ENCODE results near the gene SCGN.

The SCGN gene

DNA sequence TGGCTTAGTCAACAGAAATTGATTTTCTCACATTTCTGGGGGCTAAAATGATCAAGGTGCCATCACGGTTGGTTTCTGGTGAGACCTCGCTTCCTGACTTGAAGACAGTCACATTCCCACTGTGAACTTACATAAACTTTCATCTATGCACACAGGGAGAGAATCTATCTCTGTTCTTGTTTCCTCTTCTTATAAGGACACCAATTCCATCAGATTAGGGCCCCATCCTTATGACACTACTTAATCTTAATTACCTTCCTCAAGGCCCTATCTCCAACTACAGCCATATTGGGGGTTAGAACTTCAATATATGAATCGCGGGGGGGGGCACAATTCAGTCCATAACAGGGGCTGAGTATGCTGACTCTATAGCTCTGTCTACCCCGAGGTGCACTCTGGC is 10.6 kb upstream of the SCGN start:
- no peak for DNase-seq

- no peak for DNase-seq
Observed at GRCh38 chr6:25641940-25642666, 9.9 kb upstream of the SCGN start.

DNA sequence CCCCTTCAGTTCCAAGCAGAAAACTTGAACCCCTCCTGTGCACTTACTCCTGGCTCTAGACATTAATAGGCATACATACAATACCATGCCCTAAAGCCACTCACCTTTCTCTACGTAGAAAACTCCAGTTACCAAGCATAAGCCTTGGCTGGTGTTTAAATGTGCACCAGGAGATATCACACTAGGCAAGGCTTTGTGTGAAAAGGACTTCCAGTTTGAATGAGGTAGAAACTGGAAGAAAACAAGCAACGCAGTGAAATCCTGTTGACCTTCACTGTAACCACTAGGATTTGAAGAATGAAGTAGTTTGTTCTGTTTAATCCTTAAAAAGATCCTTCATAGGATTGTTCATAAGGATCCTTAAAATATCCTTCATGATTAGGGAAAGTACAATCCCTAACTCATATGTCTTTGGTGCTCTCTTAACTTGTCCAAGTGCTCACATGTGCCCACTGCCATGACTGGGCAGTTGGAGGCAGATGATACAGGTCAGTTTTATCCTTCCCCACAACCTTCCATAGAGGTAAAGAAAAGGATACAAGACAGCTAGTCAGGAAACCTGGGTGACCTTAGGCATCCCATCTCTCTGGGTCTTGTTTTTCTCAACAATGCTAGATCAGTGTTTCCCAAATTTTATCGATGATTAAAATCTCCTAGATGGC is 9.2 kb upstream of the SCGN start:
- no peak for DNase-seq

DNA sequence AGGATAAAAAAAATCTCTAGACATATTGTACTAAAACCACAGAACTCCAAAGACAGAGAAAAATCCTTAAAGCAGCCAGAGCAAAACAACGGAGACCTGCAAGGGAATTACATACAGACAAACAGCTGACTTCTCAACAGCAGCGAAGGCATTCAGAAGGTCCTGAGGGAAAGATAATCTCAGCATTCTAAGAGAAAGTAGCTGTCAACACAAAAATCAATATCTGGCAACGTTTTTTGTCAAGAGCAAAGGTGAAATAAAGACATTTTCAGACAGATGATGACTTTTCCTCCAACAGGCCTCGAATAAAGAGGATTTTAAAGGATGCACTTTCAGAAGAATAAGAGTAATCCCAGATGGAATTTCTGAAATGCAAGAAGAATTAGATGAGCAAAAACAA is 6.1 kb upstream of the SCGN start:
- DNase-seq = no peak

DNA sequence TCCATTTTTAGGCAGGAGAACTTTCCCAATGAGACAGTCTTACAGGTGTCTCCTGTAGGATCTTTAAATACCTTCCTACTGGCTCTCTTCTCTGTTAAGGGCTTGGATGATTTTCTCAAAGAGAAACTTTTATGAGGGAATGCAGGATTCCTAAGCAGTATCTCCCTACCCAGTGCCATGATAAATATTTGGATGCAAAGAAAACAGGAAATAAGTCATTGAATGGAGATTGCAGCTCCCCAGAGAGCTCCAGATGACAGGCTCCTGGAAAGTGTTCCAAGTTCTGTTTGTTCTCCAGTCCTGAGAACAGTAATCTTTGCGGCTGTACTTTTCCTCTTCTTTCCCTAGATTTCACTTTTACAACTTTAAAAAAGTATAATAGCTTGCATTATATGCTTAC is 2.4 kb upstream of the SCGN start:
- DNase-seq = no peak

DNA sequence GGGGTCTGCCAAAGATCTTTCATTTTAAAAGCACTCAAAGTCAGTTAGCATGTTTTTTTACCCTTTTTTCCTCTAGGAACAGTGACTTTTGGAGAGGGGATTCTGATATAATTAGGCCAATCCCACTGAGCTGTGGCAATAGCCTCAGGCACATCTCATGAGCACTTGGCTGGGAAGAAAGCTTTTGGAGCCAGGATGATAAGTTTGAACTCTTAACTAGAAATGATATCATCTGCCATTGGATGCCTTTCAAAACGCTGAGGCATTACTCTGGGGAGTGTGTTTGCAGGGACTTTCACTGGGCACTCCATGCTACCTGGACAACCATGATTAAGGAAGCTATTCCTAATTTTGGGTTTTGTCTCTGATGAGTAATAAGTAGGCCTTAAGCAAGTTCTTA is 3.7 kb downstream of the SCGN start:
- no peak for DNase-seq

DNA sequence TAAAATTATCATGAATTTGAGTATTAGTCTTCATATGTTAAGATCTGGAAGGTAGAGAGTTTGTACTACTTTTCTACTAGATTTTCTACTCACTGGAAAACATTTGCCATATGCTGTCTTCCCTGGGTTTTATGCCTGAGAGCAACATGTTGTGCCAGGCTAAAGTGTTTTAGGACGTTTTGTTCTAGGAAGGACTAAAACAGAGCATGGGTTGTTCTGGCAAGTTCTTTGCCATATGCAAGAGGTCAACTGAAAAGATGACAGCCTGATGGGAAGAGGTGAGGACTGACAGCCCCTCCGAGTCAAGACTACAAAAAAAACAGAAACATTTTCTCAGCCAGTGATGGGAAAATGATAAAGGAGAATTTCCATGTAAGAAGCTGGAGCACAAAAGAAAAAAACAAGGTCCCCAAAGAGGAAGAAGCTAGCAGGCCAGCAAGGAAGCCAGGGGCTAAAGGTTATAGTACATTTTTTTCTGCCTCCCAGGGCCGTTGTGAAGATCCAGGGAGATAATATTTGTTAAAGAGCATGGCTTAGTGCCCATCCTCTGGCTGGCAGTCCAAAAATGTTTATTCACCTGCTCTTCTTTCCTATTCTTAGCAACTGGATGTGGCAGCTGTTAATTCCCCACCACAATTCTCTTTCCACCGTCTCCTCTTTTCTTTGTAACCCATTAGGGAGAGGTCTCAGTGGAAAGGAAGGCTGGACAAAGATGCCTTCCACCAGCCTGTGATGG is 7.8 kb downstream of the SCGN start:
- DNase-seq = peak; percentile 87

DNA sequence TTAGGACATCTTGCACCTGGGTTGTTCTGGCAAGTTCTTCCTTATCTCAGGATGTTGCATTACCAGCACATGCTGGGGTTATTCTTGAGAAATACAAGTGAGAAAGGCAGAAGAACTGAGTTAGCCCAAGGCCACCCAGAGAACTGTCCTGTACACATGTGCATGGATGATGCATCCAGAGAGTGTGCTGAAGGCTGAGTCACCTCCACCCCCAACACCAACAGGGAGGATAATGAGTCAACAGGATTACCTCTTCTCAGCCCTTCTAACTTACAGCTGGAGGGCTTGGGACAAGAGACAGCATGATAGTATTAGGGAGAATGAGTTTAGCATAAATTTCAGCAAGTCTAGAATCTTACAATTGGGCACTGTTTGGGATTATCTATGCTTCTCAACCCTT is 8.5 kb downstream of the SCGN start:
- DNase-seq = peak; percentile 96

DNA sequence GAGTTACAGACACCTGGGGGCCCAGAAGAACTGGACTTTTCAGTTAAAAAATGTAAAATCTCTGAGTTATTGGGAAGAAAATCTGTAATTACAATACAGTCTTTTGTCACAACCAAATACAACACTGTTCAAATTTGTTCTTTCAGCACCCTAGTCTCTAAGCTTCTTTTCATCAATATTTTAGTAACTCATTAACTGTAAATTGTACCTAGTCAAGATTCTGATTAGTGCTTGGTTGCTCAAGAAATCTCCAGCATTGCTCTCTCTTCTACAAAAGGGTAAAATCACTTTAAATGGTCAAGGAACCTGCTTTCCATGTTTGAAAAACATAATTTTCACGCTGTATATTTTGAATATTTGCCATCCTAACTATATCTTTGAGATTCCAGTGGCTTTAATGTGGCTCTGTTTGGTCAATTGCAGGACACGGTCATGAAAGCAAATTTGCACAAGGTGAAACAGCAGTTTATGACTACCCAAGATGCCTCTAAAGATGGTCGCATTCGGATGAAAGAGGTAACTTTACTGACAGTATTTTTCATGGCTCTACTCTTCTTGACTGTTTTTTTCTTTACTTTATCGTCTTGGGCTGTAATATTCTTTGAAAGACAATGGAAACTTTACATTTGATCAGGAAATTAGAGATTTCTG is 9.2 kb downstream of the SCGN start:
- DNase-seq = peak; percentile 57

DNA sequence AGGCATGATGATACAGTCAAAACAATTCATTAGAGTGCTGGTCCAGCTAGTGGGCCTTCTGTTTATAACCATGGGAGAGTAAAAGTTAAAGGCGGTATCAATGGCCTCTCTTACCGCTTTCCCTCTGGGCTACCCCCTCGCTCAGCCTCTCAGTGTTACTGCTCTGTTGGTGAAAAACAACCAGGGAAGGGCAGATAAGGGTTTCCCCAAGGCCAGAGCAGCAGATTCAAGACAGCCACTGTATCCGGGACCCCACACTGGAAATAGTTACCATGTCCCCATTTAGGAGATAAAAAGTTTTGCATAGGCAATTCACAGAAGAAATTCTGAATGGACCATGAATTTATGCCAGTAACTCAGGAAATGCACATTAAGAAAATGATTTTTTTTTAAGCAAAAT is 13.4 kb downstream of the SCGN start:
- no peak for DNase-seq

DNA sequence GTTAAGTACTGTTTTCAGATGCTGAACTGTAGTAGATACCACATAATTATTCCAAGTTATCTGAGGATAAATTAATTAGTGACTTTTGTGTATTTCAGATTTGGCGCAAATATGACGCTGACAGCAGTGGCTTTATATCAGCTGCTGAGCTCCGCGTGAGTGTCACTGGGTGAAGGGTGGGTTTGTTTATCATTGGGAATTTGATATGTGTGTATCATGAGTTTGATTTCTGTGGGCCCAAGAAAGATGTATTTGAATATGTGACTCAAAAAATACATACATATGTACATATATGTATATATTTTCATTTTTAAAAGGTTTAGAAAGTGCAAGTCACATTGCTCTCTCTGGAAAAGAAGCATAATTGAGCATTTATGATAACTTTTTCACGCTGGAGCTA is 17.4 kb downstream of the SCGN start:
- DNase-seq = peak; percentile 6

GRCh38 chr6:25670208-25670607 is 18.2 kb downstream of the SCGN start:
- peak; percentile 80 for DNase-seq

DNA sequence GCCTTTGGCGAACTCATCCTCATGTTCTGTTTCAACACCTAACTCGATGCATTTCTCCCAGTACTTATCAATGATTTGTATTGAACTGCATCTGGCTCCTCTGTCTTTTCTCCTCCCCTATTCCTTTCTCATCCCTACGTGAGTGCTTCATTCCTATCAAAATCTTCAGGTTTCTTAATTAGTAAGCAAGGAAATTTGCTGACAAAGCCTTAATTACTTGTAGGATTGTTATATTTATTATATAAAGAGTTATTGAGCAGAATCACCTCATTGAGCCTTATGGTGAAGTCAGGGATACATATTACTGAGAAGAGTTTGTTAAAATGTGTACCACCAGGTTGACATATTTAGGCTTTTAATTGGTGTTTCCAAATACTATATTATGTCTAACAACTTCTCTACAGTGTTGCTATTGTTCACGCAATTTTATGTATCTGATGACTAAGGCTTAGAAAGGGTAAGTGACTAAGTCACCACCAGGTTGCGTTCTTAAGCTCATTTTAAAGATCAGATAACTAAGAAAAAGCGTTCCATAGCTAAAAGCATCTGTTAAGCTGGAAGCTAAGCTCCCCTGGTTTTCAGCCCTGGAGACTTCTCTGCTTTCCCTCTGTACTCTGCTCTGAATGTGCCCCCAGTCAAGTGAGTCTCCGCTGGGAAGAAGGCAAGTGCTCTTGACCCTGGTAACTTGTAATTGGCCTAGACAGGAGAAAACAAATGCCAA is 18.9 kb downstream of the SCGN start:
- DNase-seq = peak; percentile 26

DNA sequence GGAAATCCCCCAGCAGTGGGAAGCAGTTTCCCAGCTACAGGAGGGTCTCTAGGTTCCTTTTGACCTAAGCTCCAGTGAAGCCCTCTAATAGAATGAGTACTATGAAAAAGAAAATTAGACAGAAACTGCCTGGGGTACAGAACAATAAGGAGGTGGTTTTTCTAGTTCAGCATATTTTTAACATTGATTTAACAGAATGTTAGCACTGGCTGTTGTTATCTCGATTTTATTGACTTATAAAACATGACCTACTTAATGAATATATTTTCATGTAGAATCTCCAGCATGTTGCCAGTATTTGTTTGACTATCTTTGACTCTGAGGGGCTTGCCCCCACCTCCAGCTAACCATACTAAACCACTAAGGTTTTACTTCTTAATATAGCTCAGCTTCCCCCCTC is 19.6 kb downstream of the SCGN start:
- no peak for DNase-seq

DNA sequence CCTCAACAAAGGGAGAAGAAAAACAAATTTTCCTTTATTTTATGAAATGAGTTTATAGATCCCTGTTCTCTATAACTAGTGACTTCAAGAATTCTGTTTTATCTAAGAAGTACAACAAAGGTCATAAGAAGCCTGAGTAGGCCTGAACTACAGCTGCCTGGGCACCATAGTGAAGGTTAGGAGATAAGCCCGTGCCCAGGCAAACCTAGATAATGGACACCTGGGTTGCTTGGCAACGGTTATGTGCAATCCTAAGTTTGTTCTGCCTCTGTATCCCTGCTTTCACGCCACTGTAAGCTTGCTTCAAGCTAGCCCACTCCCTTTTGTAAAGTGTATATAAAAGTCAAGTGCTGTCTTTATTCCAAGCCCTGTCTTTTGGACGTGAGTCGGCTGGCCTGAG is 23.2 kb downstream of the SCGN start:
- DNase-seq = no peak

DNA sequence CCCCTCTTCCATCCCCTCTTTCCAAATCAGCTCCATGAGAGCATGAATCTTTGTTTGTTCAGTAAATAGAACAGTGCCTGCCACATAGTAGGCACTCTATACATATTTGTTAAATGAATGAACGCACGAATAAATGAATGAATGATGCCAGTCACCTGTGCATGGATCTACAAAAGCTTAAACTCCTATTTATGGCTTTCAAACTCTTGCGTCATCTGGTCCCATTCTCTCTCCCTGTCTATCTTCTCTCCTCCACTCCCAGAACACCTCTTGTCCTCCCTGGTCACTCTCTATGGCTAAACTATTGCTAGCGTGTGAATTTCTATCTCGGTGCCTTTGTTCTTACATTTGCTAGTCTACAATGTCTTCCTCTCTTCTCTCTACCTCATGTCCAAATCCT is 24.8 kb downstream of the SCGN start:
- no peak for DNase-seq

- DNase-seq = no peak
Observed at GRCh38 chr6:25681848-25682247, 29.8 kb downstream of the SCGN start.

DNA sequence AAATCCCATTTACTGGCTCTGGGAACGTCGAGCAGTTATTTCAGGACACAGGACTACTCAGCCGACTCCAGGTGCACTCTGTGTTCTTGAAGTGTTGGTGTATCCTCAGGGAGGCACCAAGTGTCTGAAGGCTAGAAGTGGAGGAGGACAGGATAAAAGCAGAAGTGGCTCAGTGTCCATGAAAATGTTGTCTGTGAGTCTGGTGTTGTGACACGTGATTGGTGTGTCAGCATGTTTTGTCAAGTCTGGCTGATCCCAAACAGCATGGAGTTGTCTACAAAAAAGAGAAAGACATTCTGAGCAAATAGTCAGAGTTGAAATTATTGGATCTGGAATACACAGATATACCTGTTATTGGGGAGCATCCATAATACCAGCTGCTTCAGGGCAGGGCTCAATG is 30.3 kb downstream of the SCGN start:
- DNase-seq = no peak

GRCh38 chr6:25684565-25684964 is 32.5 kb downstream of the SCGN start:
- DNase-seq = no peak

DNA sequence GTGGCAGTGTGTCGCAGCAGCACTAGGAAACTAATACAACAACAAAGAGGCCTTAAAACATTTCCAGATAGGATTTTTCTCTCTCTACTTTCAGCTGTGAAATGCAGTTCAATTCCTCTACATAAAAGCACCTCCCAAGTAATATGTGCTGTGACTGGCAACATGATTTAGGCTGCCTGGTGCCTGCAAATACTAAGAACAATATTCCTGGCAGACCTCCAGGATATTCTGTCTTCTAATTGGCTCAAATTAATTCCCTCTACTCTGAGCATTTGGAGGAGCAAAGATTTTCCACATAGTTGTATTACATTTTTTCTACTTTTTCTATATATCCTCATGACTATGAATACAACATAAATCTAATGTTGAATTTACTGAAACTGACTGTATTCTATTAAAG is 33.2 kb downstream of the SCGN start:
- no peak for DNase-seq

- DNase-seq = no peak
Observed at GRCh38 chr6:25685896-25686295, 33.9 kb downstream of the SCGN start.

GRCh38 chr6:25686856-25687255 is 34.8 kb downstream of the SCGN start:
- no peak for DNase-seq

DNA sequence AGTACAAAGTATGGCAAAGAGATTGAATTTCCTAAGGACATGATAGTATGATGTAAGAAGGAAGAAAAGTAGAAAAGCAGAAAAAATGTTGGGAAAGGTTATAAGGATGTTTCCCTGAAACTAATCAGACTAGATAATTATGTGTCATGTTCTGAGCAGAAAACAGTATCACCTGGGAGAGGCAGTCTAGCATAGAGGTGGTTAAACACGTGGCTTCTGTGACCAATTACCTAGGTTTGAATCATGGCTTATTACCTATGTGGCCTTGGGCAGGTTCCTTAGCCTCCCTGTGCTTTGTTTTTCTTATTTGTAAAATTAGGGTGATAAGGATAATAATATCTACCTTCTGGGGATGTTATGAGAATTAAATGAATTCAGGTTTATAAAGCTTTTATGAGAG is 38.0 kb downstream of the SCGN start:
- no peak for DNase-seq
